GM12878 (cell line): ENCODE results near the gene CCL22. TPM values are rescaled to one million over a fixed set of nuclear protein-coding genes. Genes with fewer than 3 reads are reported as not detected.
A peak's percentile ranks its signal among the peaks of the same experiment; 100 is the strongest.

Experiments used
- ASH2L ChIP-seq: fragments of 300-600, 200-600 bp; sonication (generic); IDR thresholded peaks from 2 replicates; pipeline ENCODE4 v1.6.1; 2017; ENCODE audit warnings: low read depth, mild to moderate bottlenecking, borderline replicate concordance
- BCL11A ChIP-seq: IDR thresholded peaks from 2 replicates; pipeline ENCODE4 v1.6.1; 2011; ENCODE audit warnings: low read depth, low read length
- CBX3 ChIP-seq: fragments of 200-600 bp; sonication (generic); IDR thresholded peaks from 2 replicates; pipeline ENCODE4 v1.6.1; 2016; ENCODE audit warnings: low read depth, borderline replicate concordance
- HCFC1 ChIP-seq: fragments of 150-350 bp; IDR thresholded peaks from 2 replicates; pipeline ENCODE4 v1.6.1; 2014; ENCODE audit warnings: low read length
- MTA2 ChIP-seq: fragments of 450-650 bp; IDR thresholded peaks from 2 replicates; pipeline ENCODE4 v1.6.1; 2016; ENCODE audit warnings: low read depth, mild to moderate bottlenecking, moderate library complexity
- NBN ChIP-seq: fragments of 450-650 bp; IDR thresholded peaks from 2 replicates; pipeline ENCODE4 v1.6.1; 2016
- NRF1 ChIP-seq: conservative IDR thresholded peaks from 2 replicates; pipeline ENCODE4 v1.6.1; 2011; ENCODE audit warnings: mild to moderate bottlenecking, low read depth, low read length, improper control_type of control experiment
- PML ChIP-seq: IDR thresholded peaks from 2 replicates; pipeline ENCODE4 v1.6.1; 2012; ENCODE audit warnings: low read length, inconsistent platforms
- POLR2AphosphoS2 ChIP-seq: IDR thresholded peaks from 2 replicates; pipeline ENCODE4 v1.6.1; 2011; ENCODE audit warnings: low read depth, mild to moderate bottlenecking, low read length, improper control_type of control experiment, moderate library complexity
- RB1 ChIP-seq: fragments of 450-650 bp; formaldehyde crosslinking; IDR thresholded peaks from 2 replicates; pipeline ENCODE4 v1.6.1; 2017; ENCODE audit warnings: mild to moderate bottlenecking, borderline replicate concordance
- RUNX3 ChIP-seq: IDR thresholded peaks from 2 replicates; pipeline ENCODE4 v1.6.1; 2012; ENCODE audit warnings: low read length, inconsistent platforms
- SIX5 ChIP-seq: IDR thresholded peaks from 2 replicates; pipeline ENCODE4 v1.6.1; 2011; ENCODE audit warnings: mild to moderate bottlenecking, low read depth, low read length, moderate library complexity; ENCODE audit not compliant: severe bottlenecking
- SMAD1 ChIP-seq: fragments of 450-650 bp; IDR thresholded peaks from 2 replicates; pipeline ENCODE4 v1.6.1; 2018; ENCODE audit warnings: mild to moderate bottlenecking, low read depth; ENCODE audit not compliant: partially characterized antibody
- SMARCA5 ChIP-seq: fragments of 450-650 bp; IDR thresholded peaks from 2 replicates; pipeline ENCODE4 v1.6.1; 2017; ENCODE audit warnings: mild to moderate bottlenecking
- SPI1 ChIP-seq: IDR thresholded peaks from 2 replicates; pipeline ENCODE4 v1.6.1; 2011; ENCODE audit warnings: low read depth, mild to moderate bottlenecking, low read length, moderate library complexity, borderline replicate concordance; ENCODE audit not compliant: insufficient read depth
- ZNF274 ChIP-seq: IDR thresholded peaks from one replicate; pipeline ENCODE4 v1.8.0; 2011; ENCODE audit not compliant: insufficient read length, insufficient read depth
- ZZZ3 ChIP-seq: IDR thresholded peaks from 2 replicates; pipeline ENCODE4 v1.6.1; 2011; ENCODE audit warnings: low read depth; ENCODE audit not compliant: control insufficient read depth, insufficient read length
- polyA plus RNA-seq, 11 experiments: library from polyadenylated mRNA; depleted of rRNA in 4 of 11; unstranded in 6 of 11; stranded (reverse) in 5 of 11; fragments of >200 nt; fragmentation: Nextera tagmentation in 4 of 11; fragmentation: Illumina TruSeq in 1 of 11; extraction: Ambion mirVana in 4 of 11; extraction: Trizol in 1 of 11; gene quantifications; 1 replicate in 1 of 11; 2 replicates in 10 of 11; pipeline versions ENCODE4 v1.2.1 to v1.2.3, GENCODE V29; 2011 to 2016; ENCODE audit warnings: inconsistent platforms in 2 of 11, missing spikeins in 2 of 11, low read depth in 1 of 11
- total RNA-seq, 4 experiments: library from RNA; depleted of rRNA in 3 of 4; stranded (reverse); fragments of >200 nt in 3 of 4; fragmentation: Illumina TruSeq in 1 of 4; extraction: Trizol in 1 of 4; gene quantifications; 2 replicates each; pipeline versions ENCODE4 v1.2.1 to v1.2.3, GENCODE V29; 2013 to 2021
- TF ChIP-seq, protein P1 (sequence below): fragments of 450-650 bp; formaldehyde crosslinking; IDR thresholded peaks from 2 replicates; pipeline ENCODE4 v1.4.0; 2020; ENCODE audit warnings: mild to moderate bottlenecking, moderate library complexity
- TF ChIP-seq, protein P2 (sequence below): IDR thresholded peaks from 2 replicates; pipeline ENCODE4 v1.6.1; 2011; ENCODE audit warnings: mild to moderate bottlenecking, low read depth, low read length, moderate library complexity; ENCODE audit not compliant: insufficient replicate concordance
- TF ChIP-seq, protein P3 (sequence below): fragments of 450-650 bp; conservative IDR thresholded peaks from 2 replicates; pipeline ENCODE4 v1.6.1; 2017; ENCODE audit warnings: mild to moderate bottlenecking, moderate library complexity
- TF ChIP-seq, protein P4 (sequence below): fragments of 450-650 bp; IDR thresholded peaks from 2 replicates; pipeline ENCODE4 v1.6.1; 2016; ENCODE audit warnings: mild to moderate bottlenecking

Gene CCL22
- total and polyA plus RNA-seq, 10 of the 15 experiments (the other 5 are each of a cell fraction or from before 2014, with no cell fraction given): 38.0 to 704 (median 349) TPM

- TF ChIP-seq SMAD1 (no peak), SIX5 (no peak), NBN (no peak), RUNX3 (0 out of 2 replicates have a peak, but pooled peaks have one; percentile 30), BCL11A (peak; percentile 41; the same call in 1 of the 2 replicates), HCFC1 (no peak), ASH2L (no peak), PML (no peak), ZNF274 (no peak), SMARCA5 (no peak), POLR2AphosphoS2 (no peak), NRF1 (no peak), ZZZ3 (no peak), MTA2 (0 out of 2 replicates have a peak, but pooled peaks have one; percentile 12), CBX3 (no peak), SPI1 (no peak), RB1 (no peak)
- TF ChIP-seq, protein P1, sequence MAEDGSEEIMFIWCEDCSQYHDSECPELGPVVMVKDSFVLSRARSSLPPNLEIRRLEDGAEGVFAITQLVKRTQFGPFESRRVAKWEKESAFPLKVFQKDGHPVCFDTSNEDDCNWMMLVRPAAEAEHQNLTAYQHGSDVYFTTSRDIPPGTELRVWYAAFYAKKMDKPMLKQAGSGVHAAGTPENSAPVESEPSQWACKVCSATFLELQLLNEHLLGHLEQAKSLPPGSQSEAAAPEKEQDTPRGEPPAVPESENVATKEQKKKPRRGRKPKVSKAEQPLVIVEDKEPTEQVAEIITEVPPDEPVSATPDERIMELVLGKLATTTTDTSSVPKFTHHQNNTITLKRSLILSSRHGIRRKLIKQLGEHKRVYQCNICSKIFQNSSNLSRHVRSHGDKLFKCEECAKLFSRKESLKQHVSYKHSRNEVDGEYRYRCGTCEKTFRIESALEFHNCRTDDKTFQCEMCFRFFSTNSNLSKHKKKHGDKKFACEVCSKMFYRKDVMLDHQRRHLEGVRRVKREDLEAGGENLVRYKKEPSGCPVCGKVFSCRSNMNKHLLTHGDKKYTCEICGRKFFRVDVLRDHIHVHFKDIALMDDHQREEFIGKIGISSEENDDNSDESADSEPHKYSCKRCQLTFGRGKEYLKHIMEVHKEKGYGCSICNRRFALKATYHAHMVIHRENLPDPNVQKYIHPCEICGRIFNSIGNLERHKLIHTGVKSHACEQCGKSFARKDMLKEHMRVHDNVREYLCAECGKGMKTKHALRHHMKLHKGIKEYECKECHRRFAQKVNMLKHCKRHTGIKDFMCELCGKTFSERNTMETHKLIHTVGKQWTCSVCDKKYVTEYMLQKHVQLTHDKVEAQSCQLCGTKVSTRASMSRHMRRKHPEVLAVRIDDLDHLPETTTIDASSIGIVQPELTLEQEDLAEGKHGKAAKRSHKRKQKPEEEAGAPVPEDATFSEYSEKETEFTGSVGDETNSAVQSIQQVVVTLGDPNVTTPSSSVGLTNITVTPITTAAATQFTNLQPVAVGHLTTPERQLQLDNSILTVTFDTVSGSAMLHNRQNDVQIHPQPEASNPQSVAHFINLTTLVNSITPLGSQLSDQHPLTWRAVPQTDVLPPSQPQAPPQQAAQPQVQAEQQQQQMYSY (CRISPR knock-in tag): no peak
- TF ChIP-seq, protein P2, sequence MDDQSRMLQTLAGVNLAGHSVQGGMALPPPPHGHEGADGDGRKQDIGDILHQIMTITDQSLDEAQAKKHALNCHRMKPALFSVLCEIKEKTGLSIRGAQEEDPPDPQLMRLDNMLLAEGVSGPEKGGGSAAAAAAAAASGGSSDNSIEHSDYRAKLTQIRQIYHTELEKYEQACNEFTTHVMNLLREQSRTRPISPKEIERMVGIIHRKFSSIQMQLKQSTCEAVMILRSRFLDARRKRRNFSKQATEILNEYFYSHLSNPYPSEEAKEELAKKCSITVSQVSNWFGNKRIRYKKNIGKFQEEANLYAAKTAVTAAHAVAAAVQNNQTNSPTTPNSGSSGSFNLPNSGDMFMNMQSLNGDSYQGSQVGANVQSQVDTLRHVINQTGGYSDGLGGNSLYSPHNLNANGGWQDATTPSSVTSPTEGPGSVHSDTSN: peak; percentile 56
- TF ChIP-seq, protein P3, sequence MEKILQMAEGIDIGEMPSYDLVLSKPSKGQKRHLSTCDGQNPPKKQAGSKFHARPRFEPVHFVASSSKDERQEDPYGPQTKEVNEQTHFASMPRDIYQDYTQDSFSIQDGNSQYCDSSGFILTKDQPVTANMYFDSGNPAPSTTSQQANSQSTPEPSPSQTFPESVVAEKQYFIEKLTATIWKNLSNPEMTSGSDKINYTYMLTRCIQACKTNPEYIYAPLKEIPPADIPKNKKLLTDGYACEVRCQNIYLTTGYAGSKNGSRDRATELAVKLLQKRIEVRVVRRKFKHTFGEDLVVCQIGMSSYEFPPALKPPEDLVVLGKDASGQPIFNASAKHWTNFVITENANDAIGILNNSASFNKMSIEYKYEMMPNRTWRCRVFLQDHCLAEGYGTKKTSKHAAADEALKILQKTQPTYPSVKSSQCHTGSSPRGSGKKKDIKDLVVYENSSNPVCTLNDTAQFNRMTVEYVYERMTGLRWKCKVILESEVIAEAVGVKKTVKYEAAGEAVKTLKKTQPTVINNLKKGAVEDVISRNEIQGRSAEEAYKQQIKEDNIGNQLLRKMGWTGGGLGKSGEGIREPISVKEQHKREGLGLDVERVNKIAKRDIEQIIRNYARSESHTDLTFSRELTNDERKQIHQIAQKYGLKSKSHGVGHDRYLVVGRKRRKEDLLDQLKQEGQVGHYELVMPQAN: no peak
- TF ChIP-seq, protein P4, sequence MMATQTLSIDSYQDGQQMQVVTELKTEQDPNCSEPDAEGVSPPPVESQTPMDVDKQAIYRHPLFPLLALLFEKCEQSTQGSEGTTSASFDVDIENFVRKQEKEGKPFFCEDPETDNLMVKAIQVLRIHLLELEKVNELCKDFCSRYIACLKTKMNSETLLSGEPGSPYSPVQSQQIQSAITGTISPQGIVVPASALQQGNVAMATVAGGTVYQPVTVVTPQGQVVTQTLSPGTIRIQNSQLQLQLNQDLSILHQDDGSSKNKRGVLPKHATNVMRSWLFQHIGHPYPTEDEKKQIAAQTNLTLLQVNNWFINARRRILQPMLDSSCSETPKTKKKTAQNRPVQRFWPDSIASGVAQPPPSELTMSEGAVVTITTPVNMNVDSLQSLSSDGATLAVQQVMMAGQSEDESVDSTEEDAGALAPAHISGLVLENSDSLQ: peak; percentile 80
These were observed 5.9 kb upstream of the CCL22 start (continued) for GRCh38 chr16:57352636-57353047.
